Osteoblast (primary cell): ENCODE measurements around the gene PLEKHH2. TPM values are rescaled to one million over a fixed set of nuclear protein-coding genes. Genes with fewer than 3 reads are reported as not detected.
A peak's percentile ranks its signal among the peaks of the same experiment; 100 is the strongest.

Experiments
- DNase-seq: peaks from one replicate; pipeline ENCODE4 v3.0.0; 2011; ENCODE audit warnings: low spot score, mixed read lengths; ENCODE audit not compliant: insufficient read length; ENCODE audit errors: missing footprints
- H2AFZ ChIP-seq: 2 replicates; pipeline ENCODE4 v1.6.0; 2011; ENCODE audit warnings: mild to moderate bottlenecking, low read length
- H3K27ac ChIP-seq: 2 replicates; pipeline ENCODE4 v1.5.1; 2011; ENCODE audit warnings: mild to moderate bottlenecking, low read depth, low read length, moderate library complexity
- H3K27me3 ChIP-seq: 2 replicates; pipeline ENCODE4 v1.6.0; 2012; ENCODE audit warnings: mild to moderate bottlenecking, control low read depth, inconsistent platforms, low read length, moderate library complexity; ENCODE audit not compliant: insufficient read depth
- H3K36me3 ChIP-seq: 2 replicates; pipeline ENCODE4 v1.5.1; 2011; ENCODE audit warnings: mild to moderate bottlenecking, low read length, control low read depth, moderate library complexity; ENCODE audit not compliant: insufficient read depth
- H3K4me1 ChIP-seq: 2 replicates; pipeline ENCODE4 v1.5.1; 2011; ENCODE audit warnings: mild to moderate bottlenecking, low read length, control low read depth, moderate library complexity; ENCODE audit not compliant: insufficient read depth
- H3K4me2 ChIP-seq: 2 replicates; pipeline ENCODE4 v1.6.0; 2011; ENCODE audit warnings: mild to moderate bottlenecking, low read length; ENCODE audit not compliant: insufficient read depth
- H3K4me3 ChIP-seq: fragments of 200-600 bp; sonication (generic); 3 replicates; pipeline ENCODE4 v1.5.1; 2012; ENCODE audit warnings: mild to moderate bottlenecking, low read length, inconsistent platforms; ENCODE audit not compliant: insufficient read depth
- H3K79me2 ChIP-seq: 2 replicates; pipeline ENCODE4 v1.6.0; 2012; ENCODE audit warnings: mild to moderate bottlenecking, low read length, control low read depth, inconsistent platforms; ENCODE audit not compliant: insufficient read depth
- H3K9me3 ChIP-seq: 2 replicates; pipeline ENCODE4 v1.5.1; 2011; ENCODE audit warnings: low read depth, low read length, control low read depth
- H4K20me1 ChIP-seq: 2 replicates; pipeline ENCODE4 v1.6.0; 2012; ENCODE audit warnings: mild to moderate bottlenecking, low read length, control low read depth; ENCODE audit not compliant: insufficient read depth
- CTCF ChIP-seq: IDR thresholded peaks from 2 replicates; pipeline ENCODE4 v1.5.1; 2011; ENCODE audit warnings: mild to moderate bottlenecking, low read depth, low read length, moderate library complexity; ENCODE audit errors: extremely low read depth
- total RNA-seq: library from RNA; depleted of rRNA; stranded (reverse); fragments of >200 nt; gene quantifications from 2 replicates; pipeline ENCODE4 v1.2.3, GENCODE V29; 2012

The PLEKHH2 gene
- total RNA-seq, 1 donor, result 18.8 TPM

GRCh38 chr2:43699761-43700160 lies 62.7 kb downstream of the PLEKHH2 start:
- H3K27ac ChIP-seq, result no peak overlapping the region
- H2AFZ ChIP-seq, result no peak overlapping the region
- no peaks in the 10 kb centered on the region for H3K27me3 ChIP-seq
- no peaks in the 10 kb centered on the region for H3K79me2 ChIP-seq
- no peak overlapping the region for H3K4me3 ChIP-seq
- H4K20me1 ChIP-seq, result no peaks in the 10 kb centered on the region
- no peaks in the 10 kb centered on the region for H3K4me1 ChIP-seq
- no peaks in the 10 kb centered on the region for H3K36me3 ChIP-seq
- DNase-seq, result no peak
- H3K9me3 ChIP-seq, result no peaks in the 10 kb centered on the region
- TF ChIP-seq CTCF, result no peak
- no peak overlapping the region for H3K4me2 ChIP-seq

- Histone ChIP-seq H3K27ac (no peak overlapping the region), H2AFZ (no peak overlapping the region)
- no peak for DNase-seq
Observed at GRCh38 chr2:43701111-43701510, 64.1 kb downstream of the PLEKHH2 start.

GRCh38 chr2:43707255-43708015 lies 70.4 kb downstream of the PLEKHH2 start:
- Histone ChIP-seq H2AFZ (peak overlapping the region; percentile 4), H3K9me3 (no peaks in the 10 kb centered on the region), H4K20me1 (no peaks in the 10 kb centered on the region), H3K79me2 (no peaks in the 10 kb centered on the region), H3K27me3 (no peaks in the 10 kb centered on the region), H3K27ac (peak overlapping the region; percentile 27), H3K4me3 (no peak overlapping the region), H3K4me2 (no peak overlapping the region), H3K36me3 (no peaks in the 10 kb centered on the region), H3K4me1 (peaks cover 8% of the 10 kb centered on the region)
- peak; percentile 81 for DNase-seq
- TF ChIP-seq CTCF, result no peak

More at GRCh38 chr2:43701111-43701510, 64.1 kb downstream of the PLEKHH2 start:
- H3K36me3 ChIP-seq, result no peaks in the 10 kb centered on the region
- TF ChIP-seq CTCF, result no peak
- no peaks in the 10 kb centered on the region for H3K4me1 ChIP-seq
- H3K27me3 ChIP-seq, result no peaks in the 10 kb centered on the region
- no peaks in the 10 kb centered on the region for H3K79me2 ChIP-seq
- H3K9me3 ChIP-seq, result no peaks in the 10 kb centered on the region
- H4K20me1 ChIP-seq, result no peaks in the 10 kb centered on the region
- H3K4me3 ChIP-seq, result no peak overlapping the region
- H3K4me2 ChIP-seq, result no peak overlapping the region

DNA sequence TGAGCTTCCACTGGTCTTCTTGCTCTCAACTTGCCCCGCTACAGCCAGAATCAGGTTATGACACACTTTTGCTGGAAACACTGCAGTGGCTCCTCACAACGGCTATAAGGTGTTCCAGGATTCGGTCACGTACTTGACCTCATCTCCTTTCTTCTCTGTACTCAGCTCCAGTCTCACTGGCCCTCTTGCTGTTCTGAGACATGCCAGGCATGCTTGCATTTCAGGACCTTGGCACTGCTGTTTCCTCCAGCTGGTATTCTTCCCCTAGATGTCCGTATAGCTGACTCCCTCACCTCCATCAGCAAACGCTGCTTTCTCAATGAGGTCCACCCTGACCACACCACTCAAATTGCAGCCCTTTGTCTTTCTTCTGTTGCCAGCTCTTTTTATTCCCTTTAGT lies 71.1 kb downstream of the PLEKHH2 start:
- H3K27me3 ChIP-seq, result no peaks in the 10 kb centered on the region
- no peaks in the 10 kb centered on the region for H3K9me3 ChIP-seq
- no peaks in the 10 kb centered on the region for H3K36me3 ChIP-seq
- no peak overlapping the region for H3K4me3 ChIP-seq
- H4K20me1 ChIP-seq, result no peaks in the 10 kb centered on the region
- no peaks in the 10 kb centered on the region for H3K79me2 ChIP-seq
- DNase-seq, result no peak
- no peak for TF ChIP-seq CTCF
- no peak overlapping the region for H2AFZ ChIP-seq
- no peak overlapping the region for H3K27ac ChIP-seq
- no peak overlapping the region for H3K4me2 ChIP-seq
- peaks cover 13% of the 10 kb centered on the region for H3K4me1 ChIP-seq
